ENCODE measurements around the gene SLC1A3. TPM values are rescaled to one million over a fixed set of nuclear protein-coding genes. Genes with fewer than 3 reads are reported as not detected.

SLC1A3 gene
- total RNA-seq (27.8 TPM), polyA plus RNA-seq (ENCODE audit: insufficient read depth, low read depth, low replicate concordance) (1.1 TPM)
- long read RNA-seq, donor 1, result 0 reads
- long read RNA-seq, donor 2, result 0 reads
- long read RNA-seq, donor 3, result 0 reads
- long read RNA-seq, donor 4, result 0 reads
- long read RNA-seq, donor 5, result 0 reads
- long read RNA-seq, donor 6, result 0 reads
- long read RNA-seq, donor 7, partial matches to known transcripts, result 2 of 2 reads
- long read RNA-seq, donor 7, other reads (novel, unspliced or antisense), result 0 of 2 reads
- long read RNA-seq, donor 8, result 0 reads
- long read RNA-seq, donor 9, result 0 reads
- long read RNA-seq, donor 10, result 0 reads

DNA sequence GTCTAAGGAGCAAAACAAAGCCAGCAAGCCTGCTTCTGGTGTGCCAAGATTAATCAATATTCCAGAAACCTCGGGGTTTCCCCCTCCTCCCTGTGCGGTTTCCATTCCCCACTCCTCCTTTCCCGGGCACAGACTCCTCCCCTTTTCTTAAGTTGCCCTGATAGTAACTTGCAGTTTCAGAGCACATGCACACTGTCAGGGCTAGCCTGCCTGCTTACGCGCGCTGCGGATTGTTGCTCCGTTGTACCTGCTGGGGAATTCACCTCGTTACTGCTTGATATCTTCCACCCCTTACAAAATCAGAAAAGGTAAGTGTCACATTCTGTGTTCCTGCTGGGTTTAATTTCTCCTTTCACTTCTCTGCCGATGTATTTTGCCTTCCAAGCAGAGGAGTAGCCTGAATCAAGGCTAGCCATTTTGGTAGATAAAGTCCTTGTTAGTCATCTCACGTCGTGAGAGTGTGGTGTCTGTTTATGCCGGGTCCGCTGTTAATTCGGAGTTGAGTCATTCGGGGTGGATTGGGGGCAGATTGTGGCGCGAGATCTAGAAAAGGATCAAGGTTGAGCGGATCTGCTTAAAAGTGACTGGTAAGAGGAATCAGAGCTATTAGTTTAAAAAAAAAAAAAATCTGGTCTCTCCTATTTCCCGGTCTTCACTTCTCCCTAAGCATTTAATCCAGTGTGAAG lies at the start of gene SLC1A3:
SLC1A3 (plus strand) TSS at position 179 of the 686 bp plus-strand sequence. CDS start 1,818 bp downstream, outside the sequence.
- Histone ChIP-seq H3K4me1 (ENCODE audit: control insufficient read depth in 2 of 3, insufficient read depth in 2 of 3, low read depth in 1 of 3, low read length in 3 of 3) (no peaks in the 10 kb centered on the region), H3K9me3 (ENCODE audit: control insufficient read depth in 2 of 3, insufficient read depth in 1 of 3, low read length in 3 of 3) (no peaks in the 10 kb centered on the region), H3K4me3 (ENCODE audit: low read length in 3 of 3) (peak within 1 kb of the TSS; percentile 68 to 76 (median 75)), H3K9ac (ENCODE audit: low read length in 3 of 3) (peak within 1 kb of the TSS; percentile 22 to 60 (median 54)), H3K27me3 (ENCODE audit: control insufficient read depth, insufficient read depth, low read length) (no peaks in the 10 kb centered on the region), H3K27ac (ENCODE audit: low read depth in 2 of 2, low read length in 2 of 2) (peak within 1 kb of the TSS in 1 of 2 donors; percentile 8), H3K36me3 (ENCODE audit: control insufficient read depth in 2 of 3, insufficient read depth in 3 of 3, low read length in 3 of 3) (no peaks in the 10 kb centered on the region)
- intact Hi-C loops (cut with DNase I), result no loop called here
- DNase-seq, result peak; percentile 60 to 84 (median 65)
- TF ChIP-seq, protein P1, sequence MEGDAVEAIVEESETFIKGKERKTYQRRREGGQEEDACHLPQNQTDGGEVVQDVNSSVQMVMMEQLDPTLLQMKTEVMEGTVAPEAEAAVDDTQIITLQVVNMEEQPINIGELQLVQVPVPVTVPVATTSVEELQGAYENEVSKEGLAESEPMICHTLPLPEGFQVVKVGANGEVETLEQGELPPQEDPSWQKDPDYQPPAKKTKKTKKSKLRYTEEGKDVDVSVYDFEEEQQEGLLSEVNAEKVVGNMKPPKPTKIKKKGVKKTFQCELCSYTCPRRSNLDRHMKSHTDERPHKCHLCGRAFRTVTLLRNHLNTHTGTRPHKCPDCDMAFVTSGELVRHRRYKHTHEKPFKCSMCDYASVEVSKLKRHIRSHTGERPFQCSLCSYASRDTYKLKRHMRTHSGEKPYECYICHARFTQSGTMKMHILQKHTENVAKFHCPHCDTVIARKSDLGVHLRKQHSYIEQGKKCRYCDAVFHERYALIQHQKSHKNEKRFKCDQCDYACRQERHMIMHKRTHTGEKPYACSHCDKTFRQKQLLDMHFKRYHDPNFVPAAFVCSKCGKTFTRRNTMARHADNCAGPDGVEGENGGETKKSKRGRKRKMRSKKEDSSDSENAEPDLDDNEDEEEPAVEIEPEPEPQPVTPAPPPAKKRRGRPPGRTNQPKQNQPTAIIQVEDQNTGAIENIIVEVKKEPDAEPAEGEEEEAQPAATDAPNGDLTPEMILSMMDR (IDR thresholded peaks at IDR 0.05; ENCODE audit: borderline replicate concordance, extremely low read depth, insufficient read depth), result no peak
- FAIRE-seq, result no peak

DNA sequence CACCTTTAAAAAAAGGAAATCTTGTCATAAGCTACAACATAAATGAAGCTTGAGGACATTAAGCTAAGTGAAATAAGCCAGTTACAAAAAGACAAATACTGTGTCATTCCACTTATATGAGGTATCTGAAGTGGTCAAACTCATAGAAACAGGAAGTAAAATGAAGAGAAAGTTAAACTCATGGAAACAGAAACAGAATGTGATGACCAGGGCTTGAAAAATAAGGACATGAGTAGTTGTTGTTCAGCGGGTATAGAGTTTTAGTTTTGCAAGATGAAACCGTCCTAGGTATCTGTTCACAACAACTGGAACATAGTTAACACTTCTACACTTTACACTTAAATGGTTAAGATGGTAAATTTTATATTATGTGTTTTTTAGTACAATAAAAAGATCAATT lies 47.8 kb upstream of the SLC1A3 start:
- Histone ChIP-seq H3K27ac (ENCODE audit: low read depth in 2 of 2, low read length in 2 of 2) (no peak overlapping the region), H3K9ac (ENCODE audit: low read length in 3 of 3) (no peak overlapping the region), H3K4me1 (ENCODE audit: control insufficient read depth in 2 of 3, insufficient read depth in 2 of 3, low read depth in 1 of 3, low read length in 3 of 3) (no peaks in the 10 kb centered on the region), H3K4me3 (ENCODE audit: low read length in 3 of 3) (no peak overlapping the region), H3K36me3 (ENCODE audit: control insufficient read depth in 2 of 3, insufficient read depth in 3 of 3, low read length in 3 of 3) (no peaks in the 10 kb centered on the region), H3K9me3 (ENCODE audit: control insufficient read depth in 2 of 3, insufficient read depth in 1 of 3, low read length in 3 of 3) (no peaks in the 10 kb centered on the region), H3K27me3 (ENCODE audit: control insufficient read depth, insufficient read depth, low read length) (no peaks in the 10 kb centered on the region)
- FAIRE-seq, result no peak
- intact Hi-C loops (cut with DNase I), result no loop called here
- TF ChIP-seq, protein P1 (IDR thresholded peaks at IDR 0.05; ENCODE audit: borderline replicate concordance, extremely low read depth, insufficient read depth), result no peak
- no peak for DNase-seq

DNA sequence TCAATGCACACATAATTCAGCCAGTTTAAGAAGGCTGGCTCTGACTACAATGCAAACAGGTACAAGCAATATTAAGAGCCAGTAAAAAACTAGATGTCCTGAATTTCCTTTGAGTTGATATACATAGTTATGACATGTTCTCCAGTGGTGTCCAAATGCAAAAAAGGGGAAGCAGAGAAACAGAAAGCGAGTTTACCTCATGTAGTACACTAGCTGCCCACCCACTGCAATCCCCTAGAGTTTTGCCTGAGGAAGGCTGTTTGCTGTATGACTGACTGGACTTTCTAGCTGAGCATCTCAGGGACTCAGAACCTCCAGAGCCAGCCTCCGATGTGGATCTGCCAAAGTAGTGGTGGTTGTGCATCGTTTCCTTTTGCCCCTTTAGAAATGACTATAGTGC lies 44.8 kb upstream of the SLC1A3 start:
- Histone ChIP-seq H3K27ac (ENCODE audit: low read depth in 2 of 2, low read length in 2 of 2) (no peak overlapping the region), H3K27me3 (ENCODE audit: control insufficient read depth, insufficient read depth, low read length) (no peaks in the 10 kb centered on the region), H3K4me1 (ENCODE audit: control insufficient read depth in 2 of 3, insufficient read depth in 2 of 3, low read depth in 1 of 3, low read length in 3 of 3) (no peaks in the 10 kb centered on the region), H3K9ac (ENCODE audit: low read length in 3 of 3) (no peak overlapping the region), H3K4me3 (ENCODE audit: low read length in 3 of 3) (no peak overlapping the region), H3K36me3 (ENCODE audit: control insufficient read depth in 2 of 3, insufficient read depth in 3 of 3, low read length in 3 of 3) (no peaks in the 10 kb centered on the region), H3K9me3 (ENCODE audit: control insufficient read depth in 2 of 3, insufficient read depth in 1 of 3, low read length in 3 of 3) (no peaks in the 10 kb centered on the region)
- no peak for FAIRE-seq
- intact Hi-C loops (cut with DNase I), result no loop called here
- TF ChIP-seq, protein P1 (IDR thresholded peaks at IDR 0.05; ENCODE audit: borderline replicate concordance, extremely low read depth, insufficient read depth), result no peak
- DNase-seq, result no peak
